SJCRH30 (cell line): Measurements from ENCODE around the gene TTYH3. TPM values are rescaled to one million over a fixed set of nuclear protein-coding genes. Genes with fewer than 3 reads are reported as not detected.

Experiments
- DNase-seq, 2 experiments: peaks; one replicate each; pipeline ENCODE4 v3.0.0-alpha.2; 2015 to 2020
- H3K27ac ChIP-seq: fragments of 250-450 bp; sonication (Bioruptor Pico); 2 replicates; pipeline ENCODE4 v1.5.1; 2020; ENCODE audit warnings: mild to moderate bottlenecking, moderate library complexity
- H3K27me3 ChIP-seq: fragments of 250-450 bp; sonication (Bioruptor Pico); 2 replicates; pipeline ENCODE4 v1.5.1; 2020; ENCODE audit warnings: mild to moderate bottlenecking, moderate library complexity
- H3K36me3 ChIP-seq: fragments of 250-450 bp; sonication (Bioruptor Pico); 2 replicates; pipeline ENCODE4 v1.5.1; 2020; ENCODE audit warnings: mild to moderate bottlenecking, moderate library complexity
- H3K4me1 ChIP-seq: fragments of 250-450 bp; sonication (Bioruptor Pico); 2 replicates; pipeline ENCODE4 v1.5.1; 2020; ENCODE audit warnings: mild to moderate bottlenecking, moderate library complexity
- H3K4me3 ChIP-seq: fragments of 250-450 bp; sonication (Bioruptor Pico); 2 replicates; pipeline ENCODE4 v1.5.1; 2020; ENCODE audit warnings: mild to moderate bottlenecking, moderate library complexity
- H3K9me3 ChIP-seq: fragments of 250-450 bp; sonication (Bioruptor Pico); replicated peaks from 2 replicates; pipeline ENCODE4 v1.5.1; 2020; ENCODE audit warnings: mild to moderate bottlenecking, moderate library complexity
- total RNA-seq: library from RNA; depleted of rRNA; stranded (reverse); fragments of >200 nt; shearing (Covaris generic); gene quantifications from 2 replicates; pipeline ENCODE4 v1.2.3, GENCODE V29; 2014

Gene TTYH3
- total RNA-seq, 1 experiment from 2014 or later = 58.8 TPM

- Histone ChIP-seq H3K4me3 (no peak overlapping the region), H3K4me1 (peaks cover 12% of the 10 kb centered on the region), H3K9me3 (no peaks in the 10 kb centered on the region), H3K27ac (peak overlapping the region; percentile 38), H3K36me3 (no peaks in the 10 kb centered on the region), H3K27me3 (no peaks in the 10 kb centered on the region)
- peak in 1 of 2 experiments; percentile 52 for DNase-seq
Measured at GRCh38 chr7:2596464-2597272, 35.1 kb upstream of the TTYH3 start.

DNA sequence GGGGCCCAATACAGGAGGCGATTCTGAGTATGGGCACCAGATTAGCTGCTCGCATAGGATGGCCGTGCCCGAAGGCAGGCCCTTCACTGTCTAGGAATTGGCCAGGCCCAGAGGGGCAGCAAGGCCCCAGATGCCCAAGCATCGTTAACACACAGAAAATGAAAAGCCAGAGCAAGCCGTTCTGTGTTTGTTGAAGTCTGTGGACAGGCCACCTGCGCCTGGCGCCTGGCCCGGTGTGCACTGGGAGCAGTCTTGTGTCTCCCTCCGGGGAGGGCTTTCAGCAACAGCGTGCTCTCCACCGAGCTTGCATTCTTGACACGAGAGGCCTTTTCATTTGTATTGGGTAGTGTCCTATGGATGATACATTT, 34.5 kb upstream of the TTYH3 start:
- no peaks in the 10 kb centered on the region for H3K36me3 ChIP-seq
- no peaks in the 10 kb centered on the region for H3K9me3 ChIP-seq
- no peaks in the 10 kb centered on the region for H3K27me3 ChIP-seq
- H3K4me1 ChIP-seq = peaks cover 12% of the 10 kb centered on the region
- H3K27ac ChIP-seq = no peak overlapping the region; the same call in 1 of the 2 replicates
- H3K4me3 ChIP-seq = no peak overlapping the region
- no peak for DNase-seq

GRCh38 chr7:2598154-2598823, 33.5 kb upstream of the TTYH3 start:
- Histone ChIP-seq H3K9me3 (no peaks in the 10 kb centered on the region), H3K4me1 (peaks cover 15% of the 10 kb centered on the region), H3K27ac (no peak overlapping the region), H3K27me3 (no peaks in the 10 kb centered on the region), H3K36me3 (no peaks in the 10 kb centered on the region), H3K4me3 (no peak overlapping the region)
- no peak for DNase-seq

GRCh38 chr7:2601065-2601464, 30.7 kb upstream of the TTYH3 start:
- Histone ChIP-seq H3K36me3 (no peaks in the 10 kb centered on the region), H3K4me1 (peaks cover 15% of the 10 kb centered on the region), H3K4me3 (no peak overlapping the region), H3K9me3 (no peaks in the 10 kb centered on the region), H3K27me3 (no peaks in the 10 kb centered on the region), H3K27ac (no peak overlapping the region)
- no peak for DNase-seq

- Histone ChIP-seq H3K27ac (no peak overlapping the region), H3K36me3 (no peaks in the 10 kb centered on the region), H3K9me3 (no peaks in the 10 kb centered on the region), H3K27me3 (no peaks in the 10 kb centered on the region), H3K4me1 (peaks cover 15% of the 10 kb centered on the region), H3K4me3 (no peak overlapping the region)
- no peak for DNase-seq
Measured at GRCh38 chr7:2601907-2602306, 29.9 kb upstream of the TTYH3 start.

GRCh38 chr7:2602406-2603043, 29.3 kb upstream of the TTYH3 start:
- no peaks in the 10 kb centered on the region for H3K36me3 ChIP-seq
- H3K27ac ChIP-seq = no peak overlapping the region
- DNase-seq = peak in 1 of 2 experiments; percentile 31
- H3K4me1 ChIP-seq = peaks cover 12% of the 10 kb centered on the region; the same call in 1 of the 2 replicates
- no peaks in the 10 kb centered on the region for H3K27me3 ChIP-seq
- no peaks in the 10 kb centered on the region for H3K9me3 ChIP-seq
- H3K4me3 ChIP-seq = no peak overlapping the region

- Histone ChIP-seq H3K36me3 (no peaks in the 10 kb centered on the region), H3K27ac (no peak overlapping the region), H3K9me3 (no peaks in the 10 kb centered on the region), H3K4me3 (no peak overlapping the region), H3K4me1 (peaks cover 12% of the 10 kb centered on the region; the same call in 1 of the 2 replicates), H3K27me3 (no peaks in the 10 kb centered on the region)
- no peak for DNase-seq
Measured at GRCh38 chr7:2603044-2603965, 28.5 kb upstream of the TTYH3 start.

- Histone ChIP-seq H3K9me3 (no peaks in the 10 kb centered on the region), H3K27ac (no peak overlapping the region)
Measured at GRCh38 chr7:2604608-2605174, 27.1 kb upstream of the TTYH3 start.

GRCh38 chr7:2605608-2606538, 25.9 kb upstream of the TTYH3 start:
- Histone ChIP-seq H3K36me3 (no peaks in the 10 kb centered on the region), H3K27me3 (no peaks in the 10 kb centered on the region), H3K4me1 (peaks cover 22% of the 10 kb centered on the region), H3K4me3 (no peak overlapping the region), H3K27ac (no peak overlapping the region), H3K9me3 (no peaks in the 10 kb centered on the region)
- DNase-seq = no peak

More at GRCh38 chr7:2604608-2605174, 27.1 kb upstream of the TTYH3 start:
- H3K4me3 ChIP-seq = no peak overlapping the region
- DNase-seq = no peak
- H3K36me3 ChIP-seq = no peaks in the 10 kb centered on the region
- no peaks in the 10 kb centered on the region for H3K27me3 ChIP-seq
- H3K4me1 ChIP-seq = peaks cover 14% of the 10 kb centered on the region; the same call in 1 of the 2 replicates

- Histone ChIP-seq H3K9me3 (no peaks in the 10 kb centered on the region), H3K4me3 (no peak overlapping the region), H3K27ac (no peak overlapping the region), H3K4me1 (peaks cover 29% of the 10 kb centered on the region), H3K27me3 (no peaks in the 10 kb centered on the region), H3K36me3 (no peaks in the 10 kb centered on the region)
- DNase-seq = peak; percentile 33 to 48
Measured at GRCh38 chr7:2606539-2606936, 25.2 kb upstream of the TTYH3 start.

- no peaks in the 10 kb centered on the region for H3K27me3 ChIP-seq
- H3K27ac ChIP-seq = no peak overlapping the region
- no peaks in the 10 kb centered on the region for H3K9me3 ChIP-seq
- no peak for DNase-seq
- no peaks in the 10 kb centered on the region for H3K36me3 ChIP-seq
- H3K4me1 ChIP-seq = peaks cover 37% of the 10 kb centered on the region
- no peak overlapping the region for H3K4me3 ChIP-seq
Measured at GRCh38 chr7:2607122-2607922, 24.5 kb upstream of the TTYH3 start.

- H3K4me3 ChIP-seq = no peak overlapping the region
- no peak for DNase-seq
- H3K9me3 ChIP-seq = no peaks in the 10 kb centered on the region
- H3K4me1 ChIP-seq = peaks cover 40% of the 10 kb centered on the region
- no peaks in the 10 kb centered on the region for H3K36me3 ChIP-seq
- no peaks in the 10 kb centered on the region for H3K27me3 ChIP-seq
- H3K27ac ChIP-seq = no peak overlapping the region
Measured at GRCh38 chr7:2607923-2608904, 23.6 kb upstream of the TTYH3 start.
